ENCODE results near the gene ADA.
"Not testable (repeated sequence)": the region's sequence is repeated elsewhere in the genome, so short reads cannot be mapped to it uniquely, and the experiment has no call there.

Gene ADA

GRCh38 chr20:44596876-44597275 is 54.6 kb downstream of the ADA start:
- H3K9me3 ChIP-seq (ENCODE audit: control insufficient read depth in 2 of 2, low read length in 2 of 2): no peaks in the 10 kb centered on the region
- peaks cover 6 to 18% of the 10 kb centered on the region in 2 donors for H3K4me1 ChIP-seq (ENCODE audit: control insufficient read depth in 2 of 2, insufficient read depth in 2 of 2, low read length in 2 of 2)
- no peak overlapping the region for H3K27ac ChIP-seq (ENCODE audit: low read depth in 2 of 2, low read length in 2 of 2)
- no peaks in the 10 kb centered on the region for H3K27me3 ChIP-seq (ENCODE audit: control insufficient read depth in 2 of 2, insufficient read depth in 2 of 2, low read length in 2 of 2)
- H3K4me3 ChIP-seq (ENCODE audit: low read length in 2 of 2): no peak overlapping the region
- H3K9ac ChIP-seq (ENCODE audit: low read depth in 1 of 2, low read length in 2 of 2): no peak overlapping the region
- peaks cover 2 to 9% of the 10 kb centered on the region in 2 donors for H3K36me3 ChIP-seq (ENCODE audit: control insufficient read depth in 2 of 2, insufficient read depth in 2 of 2, low read length in 2 of 2)

- peaks cover 2 to 14% of the 10 kb centered on the region in 2 donors for H3K4me1 ChIP-seq (ENCODE audit: control insufficient read depth in 2 of 2, insufficient read depth in 2 of 2, low read length in 2 of 2)
- no peaks in the 10 kb centered on the region for H3K9me3 ChIP-seq (ENCODE audit: control insufficient read depth in 2 of 2, low read length in 2 of 2)
- no peaks in the 10 kb centered on the region for H3K27me3 ChIP-seq (ENCODE audit: control insufficient read depth in 2 of 2, insufficient read depth in 2 of 2, low read length in 2 of 2)
- peaks cover 2 to 15% of the 10 kb centered on the region in 2 donors for H3K36me3 ChIP-seq (ENCODE audit: control insufficient read depth in 2 of 2, insufficient read depth in 2 of 2, low read length in 2 of 2)
- H3K4me3 ChIP-seq (ENCODE audit: low read length in 2 of 2): no peak overlapping the region
- H3K27ac ChIP-seq (ENCODE audit: low read depth in 2 of 2, low read length in 2 of 2): no peak overlapping the region
- no peak overlapping the region for H3K9ac ChIP-seq (ENCODE audit: low read depth in 1 of 2, low read length in 2 of 2)
Observed at GRCh38 chr20:44596010-44596409, 55.5 kb downstream of the ADA start.

DNA sequence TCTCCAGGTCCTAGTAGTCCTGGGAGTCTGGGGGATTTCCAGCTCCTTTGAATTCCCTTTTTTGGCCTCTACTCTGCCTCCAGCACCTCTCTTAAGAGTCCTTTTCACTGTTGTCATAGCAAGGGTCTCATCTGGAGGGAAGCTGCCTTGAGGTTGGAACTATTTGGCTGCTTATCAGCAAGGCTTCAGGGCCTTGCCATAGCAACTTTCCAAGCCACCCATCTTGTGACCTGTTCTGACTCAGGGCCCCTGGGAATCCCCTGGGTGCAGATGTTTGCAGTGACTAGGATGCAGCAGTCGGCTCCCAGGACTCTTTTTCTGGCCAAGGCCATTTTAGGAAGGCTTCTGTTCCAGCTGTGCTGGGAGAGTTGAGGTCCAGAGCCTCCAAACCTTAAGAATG is 56.8 kb downstream of the ADA start:
- no peaks in the 10 kb centered on the region for H3K27me3 ChIP-seq (ENCODE audit: control insufficient read depth in 2 of 2, insufficient read depth in 2 of 2, low read length in 2 of 2)
- H3K36me3 ChIP-seq (ENCODE audit: control insufficient read depth in 2 of 2, insufficient read depth in 2 of 2, low read length in 2 of 2): peaks cover 11 to 24% of the 10 kb centered on the region in 2 donors
- H3K27ac ChIP-seq (ENCODE audit: low read depth in 2 of 2, low read length in 2 of 2): no peak overlapping the region
- H3K4me3 ChIP-seq (ENCODE audit: low read length in 2 of 2): no peak overlapping the region
- H3K9ac ChIP-seq (ENCODE audit: low read depth in 1 of 2, low read length in 2 of 2): no peak overlapping the region
- peaks cover 0 to 8% of the 10 kb centered on the region in 2 donors for H3K4me1 ChIP-seq (ENCODE audit: control insufficient read depth in 2 of 2, insufficient read depth in 2 of 2, low read length in 2 of 2)
- no peaks in the 10 kb centered on the region for H3K9me3 ChIP-seq (ENCODE audit: control insufficient read depth in 2 of 2, low read length in 2 of 2)

- no peaks in the 10 kb centered on the region for H3K27me3 ChIP-seq (ENCODE audit: control insufficient read depth in 2 of 2, insufficient read depth in 2 of 2, low read length in 2 of 2)
- H3K4me1 ChIP-seq (ENCODE audit: control insufficient read depth in 2 of 2, insufficient read depth in 2 of 2, low read length in 2 of 2): peaks cover 0 to 7% of the 10 kb centered on the region in 2 donors
- peaks cover 12 to 24% of the 10 kb centered on the region in 2 donors for H3K36me3 ChIP-seq (ENCODE audit: control insufficient read depth in 2 of 2, insufficient read depth in 2 of 2, low read length in 2 of 2)
- H3K9me3 ChIP-seq (ENCODE audit: control insufficient read depth in 2 of 2, low read length in 2 of 2): no peaks in the 10 kb centered on the region
- no peak overlapping the region for H3K4me3 ChIP-seq (ENCODE audit: low read length in 2 of 2)
- no peak overlapping the region for H3K27ac ChIP-seq (ENCODE audit: low read depth in 2 of 2, low read length in 2 of 2)
- H3K9ac ChIP-seq (ENCODE audit: low read depth in 1 of 2, low read length in 2 of 2): no peak overlapping the region
Observed at GRCh38 chr20:44593751-44594150, 57.7 kb downstream of the ADA start.

GRCh38 chr20:44592366-44592765 is 59.1 kb downstream of the ADA start:
- Histone ChIP-seq H3K4me3 (ENCODE audit: low read length in 2 of 2) (no peak overlapping the region), H3K9ac (ENCODE audit: low read depth in 1 of 2, low read length in 2 of 2) (no peak overlapping the region), H3K36me3 (ENCODE audit: control insufficient read depth in 2 of 2, insufficient read depth in 2 of 2, low read length in 2 of 2) (peaks cover 12 to 24% of the 10 kb centered on the region in 2 donors), H3K27me3 (ENCODE audit: control insufficient read depth in 2 of 2, insufficient read depth in 2 of 2, low read length in 2 of 2) (no peaks in the 10 kb centered on the region), H3K4me1 (ENCODE audit: control insufficient read depth in 2 of 2, insufficient read depth in 2 of 2, low read length in 2 of 2) (no peaks in the 10 kb centered on the region), H3K9me3 (ENCODE audit: control insufficient read depth in 2 of 2, low read length in 2 of 2) (no peaks in the 10 kb centered on the region), H3K27ac (ENCODE audit: low read depth in 2 of 2, low read length in 2 of 2) (no peak overlapping the region)

DNA sequence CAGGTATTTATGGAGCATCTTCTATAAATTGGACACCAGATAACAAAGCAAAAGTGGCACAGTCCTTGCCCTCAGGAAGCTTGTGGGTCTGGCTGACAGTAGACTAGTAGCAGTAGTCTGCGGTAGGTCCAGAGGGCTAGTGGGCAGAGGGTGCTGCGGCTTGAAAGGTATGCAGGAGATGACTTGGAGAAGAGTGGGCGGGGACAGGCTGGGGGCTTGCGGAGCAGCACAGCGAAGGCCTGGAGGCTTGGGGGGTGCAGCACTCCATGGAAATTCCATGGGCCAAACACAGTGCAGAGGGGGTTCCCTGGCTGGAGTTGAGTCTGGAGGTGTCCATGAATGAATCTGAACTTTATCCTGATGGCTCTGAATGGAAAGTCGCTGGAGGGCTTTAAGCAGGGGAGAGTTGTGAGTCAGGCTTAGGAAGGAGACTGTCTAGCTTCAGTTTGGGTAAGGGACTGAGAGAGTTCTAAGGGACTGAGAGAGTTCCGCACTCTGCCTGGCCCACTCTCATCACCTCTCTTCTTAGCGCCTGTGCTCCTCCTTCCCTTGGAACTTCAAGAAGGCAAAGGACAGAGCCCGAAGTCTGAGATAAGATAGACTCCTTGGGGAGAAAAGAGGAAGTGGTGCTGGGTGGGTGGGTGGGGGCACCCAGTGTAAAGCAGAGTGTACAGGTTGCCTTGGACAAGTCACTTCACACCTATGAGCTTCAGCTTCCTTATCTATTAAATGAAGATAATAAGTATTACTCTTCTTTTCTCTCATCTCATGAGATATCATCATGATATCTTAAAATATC is 60.3 kb downstream of the ADA start:
- no peak overlapping the region for H3K9ac ChIP-seq (ENCODE audit: low read depth in 1 of 2, low read length in 2 of 2)
- no peaks in the 10 kb centered on the region for H3K9me3 ChIP-seq (ENCODE audit: control insufficient read depth in 2 of 2, low read length in 2 of 2)
- no peak overlapping the region for H3K4me3 ChIP-seq (ENCODE audit: low read length in 2 of 2)
- H3K36me3 ChIP-seq (ENCODE audit: control insufficient read depth in 2 of 2, insufficient read depth in 2 of 2, low read length in 2 of 2): peaks cover 12 to 24% of the 10 kb centered on the region in 2 donors
- H3K27me3 ChIP-seq (ENCODE audit: control insufficient read depth in 2 of 2, insufficient read depth in 2 of 2, low read length in 2 of 2): no peaks in the 10 kb centered on the region
- H3K27ac ChIP-seq (ENCODE audit: low read depth in 2 of 2, low read length in 2 of 2): no peak overlapping the region
- H3K4me1 ChIP-seq (ENCODE audit: control insufficient read depth in 2 of 2, insufficient read depth in 2 of 2, low read length in 2 of 2): no peaks in the 10 kb centered on the region

GRCh38 chr20:44589537-44589936 is 62.0 kb downstream of the ADA start:
- no peaks in the 10 kb centered on the region for H3K4me1 ChIP-seq (ENCODE audit: control insufficient read depth in 2 of 2, insufficient read depth in 2 of 2, low read length in 2 of 2)
- no peak overlapping the region for H3K9ac ChIP-seq (ENCODE audit: low read depth in 1 of 2, low read length in 2 of 2)
- no peaks in the 10 kb centered on the region for H3K9me3 ChIP-seq (ENCODE audit: control insufficient read depth in 2 of 2, low read length in 2 of 2)
- no peaks in the 10 kb centered on the region for H3K27me3 ChIP-seq (ENCODE audit: control insufficient read depth in 2 of 2, insufficient read depth in 2 of 2, low read length in 2 of 2)
- H3K36me3 ChIP-seq (ENCODE audit: control insufficient read depth in 2 of 2, insufficient read depth in 2 of 2, low read length in 2 of 2): peaks cover 12 to 24% of the 10 kb centered on the region in 2 donors
- H3K27ac ChIP-seq (ENCODE audit: low read depth in 2 of 2, low read length in 2 of 2): no peak overlapping the region
- H3K4me3 ChIP-seq (ENCODE audit: low read length in 2 of 2): no peak overlapping the region

DNA sequence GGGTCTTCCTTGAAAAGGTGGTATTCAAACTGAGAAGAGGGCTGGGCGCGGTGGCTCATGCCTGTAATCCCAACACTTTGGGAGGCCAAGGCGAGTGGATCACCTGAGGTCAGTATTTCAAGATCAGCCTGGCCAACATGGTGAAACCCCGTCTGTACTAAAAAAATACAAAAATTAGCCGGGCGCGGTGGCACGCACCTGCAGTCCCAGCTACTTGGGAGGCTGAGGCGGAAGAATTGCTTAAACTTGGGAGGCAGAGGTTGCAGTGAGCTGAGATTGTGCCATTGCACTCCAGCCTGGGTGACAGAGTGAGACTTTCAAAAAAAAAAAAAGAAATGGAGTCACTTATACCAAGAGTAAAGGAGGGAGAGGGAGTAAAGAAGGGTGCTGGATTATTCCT is 63.2 kb downstream of the ADA start:
- not testable (repeated sequence) for H3K9ac ChIP-seq (ENCODE audit: low read depth in 1 of 2, low read length in 2 of 2); H3K4me3 ChIP-seq (ENCODE audit: low read length in 2 of 2); H3K9me3 ChIP-seq (ENCODE audit: control insufficient read depth in 2 of 2, low read length in 2 of 2); H3K27ac ChIP-seq (ENCODE audit: low read depth in 2 of 2, low read length in 2 of 2); H3K4me1 ChIP-seq (ENCODE audit: control insufficient read depth in 2 of 2, insufficient read depth in 2 of 2, low read length in 2 of 2); H3K27me3 ChIP-seq (ENCODE audit: control insufficient read depth in 2 of 2, insufficient read depth in 2 of 2, low read length in 2 of 2)
- H3K36me3 ChIP-seq (ENCODE audit: control insufficient read depth in 2 of 2, insufficient read depth in 2 of 2, low read length in 2 of 2): peaks cover 12 to 24% of the 10 kb centered on the region in 2 donors

DNA sequence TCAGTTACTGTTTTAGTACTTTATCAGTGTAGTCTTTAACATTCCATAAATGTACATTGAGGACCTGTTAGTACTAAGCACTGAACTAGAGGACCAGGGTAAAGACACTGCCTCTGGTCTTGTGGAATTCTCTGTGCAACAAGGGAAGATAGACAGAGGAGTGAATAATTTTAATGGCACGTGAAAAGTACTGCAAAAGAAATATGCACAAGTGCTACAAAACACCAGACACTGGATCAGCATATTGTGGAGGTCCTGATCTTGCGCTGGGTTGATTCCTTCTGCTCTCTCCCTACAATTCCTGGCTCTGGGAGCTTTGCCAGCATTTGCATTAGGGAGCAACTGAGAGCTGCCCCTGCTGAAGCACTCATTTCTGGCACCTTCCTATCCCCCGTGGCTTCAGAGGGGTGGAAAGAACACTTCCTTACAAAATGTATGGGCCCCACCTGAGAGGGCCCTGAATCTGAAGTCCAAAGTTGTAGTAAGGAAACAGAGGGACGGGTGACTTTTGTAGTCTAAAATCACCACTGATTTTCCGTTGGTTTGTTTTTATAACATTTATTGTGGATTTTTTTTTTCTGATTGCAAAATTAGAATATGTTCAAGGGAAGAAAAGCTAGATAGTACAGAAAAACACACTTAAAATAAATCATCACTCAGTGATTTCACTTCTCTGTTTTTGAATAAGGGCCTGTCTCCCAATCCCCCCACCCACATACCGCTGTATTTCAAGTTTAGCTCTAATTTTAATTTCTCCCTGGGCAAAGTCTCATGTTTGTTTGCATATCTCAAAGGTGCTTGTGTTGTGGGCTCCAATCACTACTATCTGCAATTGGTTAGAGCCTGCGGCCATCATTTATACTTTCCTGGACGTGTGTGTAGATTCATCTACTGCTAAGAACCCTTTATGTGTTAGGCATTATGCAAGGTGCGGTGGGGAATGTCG is 64.2 kb downstream of the ADA start:
- H3K36me3 ChIP-seq (ENCODE audit: control insufficient read depth in 2 of 2, insufficient read depth in 2 of 2, low read length in 2 of 2): peaks cover 10 to 19% of the 10 kb centered on the region in 2 donors
- H3K27me3 ChIP-seq (ENCODE audit: control insufficient read depth in 2 of 2, insufficient read depth in 2 of 2, low read length in 2 of 2): no peaks in the 10 kb centered on the region
- no peak overlapping the region for H3K4me3 ChIP-seq (ENCODE audit: low read length in 2 of 2)
- peaks cover 0 to under 1% of the 10 kb centered on the region in 2 donors for H3K4me1 ChIP-seq (ENCODE audit: control insufficient read depth in 2 of 2, insufficient read depth in 2 of 2, low read length in 2 of 2)
- H3K9me3 ChIP-seq (ENCODE audit: control insufficient read depth in 2 of 2, low read length in 2 of 2): no peaks in the 10 kb centered on the region
- H3K9ac ChIP-seq (ENCODE audit: low read depth in 1 of 2, low read length in 2 of 2): no peak overlapping the region
- H3K27ac ChIP-seq (ENCODE audit: low read depth in 2 of 2, low read length in 2 of 2): peak overlapping the region in 1 of 2 donors; percentile 50
